Measurements from ENCODE around the gene ASIC3. TPM values are rescaled to one million over a fixed set of nuclear protein-coding genes. Genes with fewer than 3 reads are reported as not detected.

ASIC3 gene
- total RNA-seq (2022; extraction: Qiagen RNA extraction): 5.1 to 9.9 TPM (median 8.9 TPM) in 5 replicates

DNA sequence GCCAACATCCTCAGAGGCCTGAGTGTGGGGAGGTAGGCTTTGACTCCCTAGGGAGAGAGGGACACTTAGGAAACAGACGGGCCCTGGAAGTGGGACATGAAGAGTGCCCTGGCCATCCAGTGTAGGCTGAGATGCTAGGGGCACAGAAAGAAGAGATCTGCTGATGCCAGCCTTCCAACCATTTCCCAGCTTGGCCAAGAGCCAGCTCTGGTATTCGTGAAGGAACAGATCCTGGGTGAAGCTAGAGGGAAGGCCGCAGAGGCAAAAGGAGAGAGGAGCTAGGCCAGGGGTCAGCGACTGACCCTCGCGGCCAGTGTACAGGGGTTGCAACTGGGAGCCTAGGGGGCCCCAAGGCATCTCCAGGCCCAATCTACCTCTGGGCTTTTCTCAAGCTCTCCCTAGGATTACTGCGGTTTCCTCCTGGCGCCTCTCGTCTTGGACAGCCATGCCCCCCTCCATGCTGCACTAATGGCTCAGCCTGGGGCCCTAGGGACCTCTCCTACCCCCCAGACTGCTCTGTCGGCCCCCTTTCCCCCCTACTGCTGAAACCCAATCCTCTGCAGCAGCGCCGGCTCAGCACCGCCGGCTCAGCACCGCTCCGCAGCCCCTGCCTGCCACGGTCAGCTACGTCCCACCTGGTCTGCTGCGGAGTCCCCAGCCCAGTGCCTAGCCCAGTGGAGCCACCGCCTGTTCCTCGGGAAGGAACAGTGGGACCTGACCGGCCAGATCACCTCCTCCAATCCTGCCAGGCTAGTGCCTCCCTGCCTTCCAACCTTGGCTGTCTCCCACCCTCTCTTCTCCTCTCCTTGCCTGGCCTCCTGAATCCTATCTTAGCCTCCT is at the start of gene ASIC3:
TSS of gene ASIC3 (plus strand) at position 556 of the 840 bp plus-strand sequence. CDS start 355 bp downstream, outside the sequence.

GRCh38 chr7:151024435-151025056 is 23.8 kb upstream of the ASIC3 start, which contains the start of gene ATG9B:
Gene ATG9B (minus strand): TSS chr7:151024494. CDS start chr7:151024423, 71 bp downstream.

DNA sequence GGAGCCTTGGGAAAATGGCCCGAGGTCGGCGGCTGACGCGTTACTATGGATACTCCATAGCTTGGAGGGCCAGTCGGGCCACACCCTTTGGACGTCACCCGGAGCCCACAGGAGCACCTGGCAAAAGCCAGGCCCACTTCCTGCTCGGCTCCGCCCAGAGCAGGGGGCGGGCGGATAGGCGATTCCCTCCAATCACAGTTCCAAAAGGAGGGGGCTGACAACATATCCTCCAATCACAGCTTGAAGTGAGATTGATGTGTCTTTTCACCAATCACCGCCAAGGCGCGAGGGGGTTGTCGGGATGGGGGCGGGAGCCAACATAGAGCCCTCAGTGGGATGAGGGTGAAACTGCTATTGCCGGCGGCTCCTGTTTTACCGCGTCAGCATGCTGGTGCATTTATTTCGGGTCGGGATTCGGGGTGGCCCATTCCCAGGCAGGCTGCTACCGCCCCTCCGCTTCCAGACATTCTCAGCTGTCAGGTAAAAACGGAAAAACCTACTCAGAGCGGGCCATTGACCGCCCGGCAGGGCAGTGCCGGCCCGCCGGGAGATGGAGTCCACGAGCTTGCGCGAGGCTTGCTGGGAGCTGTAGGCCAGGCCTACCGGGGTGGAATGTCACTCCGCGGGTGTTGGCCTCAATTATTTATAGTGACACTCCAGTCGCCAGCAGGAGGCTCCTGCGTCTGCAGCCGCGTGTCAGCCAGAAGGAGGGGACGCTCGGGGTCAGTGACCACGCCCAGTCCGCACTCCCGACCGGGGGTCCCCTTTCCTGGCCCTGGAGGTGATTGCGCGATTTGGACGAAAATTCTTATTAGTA is 20.0 kb upstream of the ASIC3 start, which contains the start of gene ABCB8:
TSS of gene ABCB8 (plus strand) at position 320 of the 817 bp plus-strand sequence. CDS start at position 386, 66 bp downstream.

DNA sequence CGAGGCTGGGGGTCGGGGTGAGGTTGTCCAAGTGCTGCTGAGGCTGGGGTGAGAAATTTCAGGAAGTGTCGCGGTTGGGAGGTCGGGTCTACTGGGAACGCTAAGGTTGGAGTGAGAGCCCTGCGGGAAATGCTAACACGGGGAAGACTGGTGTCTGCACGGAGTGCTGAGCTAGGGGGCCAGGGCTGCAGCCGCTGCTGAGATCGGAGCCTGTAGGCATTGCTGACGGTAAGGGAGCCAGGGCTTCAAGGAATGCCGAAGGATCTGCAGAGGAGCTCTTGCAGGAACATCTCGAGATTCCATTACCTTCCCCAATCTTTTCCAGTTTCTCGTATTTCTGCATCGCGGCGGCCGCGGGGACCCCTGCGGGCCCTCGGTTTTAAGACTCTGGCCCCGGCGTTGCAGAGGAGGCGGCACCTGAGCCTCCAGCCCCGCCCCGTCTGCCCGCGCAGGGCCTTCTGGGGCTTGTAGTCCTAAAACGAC is 9.2 kb downstream of the ASIC3 start, which contains the start of gene CDK5:
TSS of gene CDK5 (minus strand) at position 392 of the 483 bp plus-strand sequence. CDS start at position 343, 49 bp downstream.

GRCh38 chr7:151059367-151060112 is 11.2 kb downstream of the ASIC3 start, which contains the start of gene SLC4A2:
Gene SLC4A2 (plus strand): TSS chr7:151059589. CDS start chr7:151061988, 2,399 bp downstream.

GRCh38 chr7:151080522-151081169 is 32.3 kb downstream of the ASIC3 start, which contains the start of gene FASTK:
Gene FASTK (minus strand): TSS chr7:151080809. CDS start chr7:151080766, 43 bp downstream.

GRCh38 chr7:151083071-151083823 is 34.9 kb downstream of the ASIC3 start, which contains the start of gene TMUB1:
Gene TMUB1 (minus strand): TSS chr7:151083493. CDS start chr7:151082563, 930 bp downstream.

DNA sequence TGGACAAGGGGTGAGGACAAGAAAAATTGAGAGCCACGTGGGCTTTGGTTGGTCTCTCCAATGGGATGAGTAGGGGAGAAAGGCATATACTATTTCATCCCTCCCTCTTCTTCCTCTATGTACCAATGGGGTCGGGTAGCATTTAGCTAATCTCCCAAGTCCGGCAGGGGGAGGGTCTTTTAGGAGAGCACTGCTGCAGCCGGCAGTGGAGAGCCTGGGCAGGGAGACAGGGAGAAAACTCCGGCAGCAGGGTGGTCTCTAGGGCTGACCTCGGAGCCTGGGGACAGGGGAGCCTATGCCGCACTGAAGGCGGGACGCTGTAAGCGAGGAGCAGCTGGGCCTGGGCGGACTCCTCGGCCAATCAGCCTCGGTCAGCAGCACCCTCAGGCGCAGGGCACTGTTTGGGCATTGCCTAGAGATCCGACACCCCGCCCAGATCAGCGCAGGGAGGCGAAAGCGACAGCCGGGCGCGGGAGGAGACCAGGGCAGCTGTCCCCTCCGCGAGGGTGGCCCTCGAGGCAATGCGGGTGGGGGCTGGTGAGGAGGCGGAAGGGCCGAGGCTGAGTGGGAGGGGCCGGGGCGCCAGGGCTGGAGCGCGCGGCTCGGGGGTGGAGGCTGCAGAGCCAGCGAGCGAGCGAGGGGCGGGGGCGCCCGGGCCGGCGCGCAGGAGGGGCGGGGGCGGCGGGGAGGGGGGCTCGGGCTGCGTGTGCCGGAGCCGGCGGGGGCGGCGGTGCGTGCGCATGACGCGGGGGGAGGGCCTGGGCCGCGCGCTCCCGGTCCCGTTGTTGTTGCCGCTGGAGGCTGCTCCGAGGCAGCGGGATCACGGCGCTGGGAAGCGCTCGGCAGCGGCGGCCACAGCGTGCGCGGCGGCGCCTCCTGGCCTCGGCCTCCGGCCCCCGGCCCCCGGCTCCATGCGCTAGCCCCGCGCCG is 37.6 kb downstream of the ASIC3 start, which contains the start of gene AGAP3:
TSS of gene AGAP3 (plus strand) at position 785 of the 930 bp plus-strand sequence. CDS start 267 bp downstream, outside the sequence.

Other genes with a start within 250 kb of the ASIC3 start
- 0.06 to 0.17 TPM (median 0.14 TPM) in 3 of 5 replicates, not detected in the others for gene TMEM176B, start 248.2 kb upstream of the ASIC3 start, total RNA-seq (2022; extraction: Qiagen RNA extraction)
- gene TMEM176A, start 247.8 kb upstream of the ASIC3 start, total RNA-seq (2022; extraction: Qiagen RNA extraction): 0.16 TPM in 1 of 5 replicates, not detected in the others
- 0.02 to 0.07 TPM (median 0.05 TPM) in 4 of 5 replicates, not detected in the other for gene AOC1, start 196.0 kb upstream of the ASIC3 start, total RNA-seq (2022; extraction: Qiagen RNA extraction)
- gene KCNH2, start 70.2 kb upstream of the ASIC3 start, total RNA-seq (2022; extraction: Qiagen RNA extraction): 4.0 to 5.9 TPM (median 5.4 TPM) in 5 replicates
- 0.30 to 0.69 TPM (median 0.58 TPM) in 5 replicates for gene NOS3, start 57.5 kb upstream of the ASIC3 start, total RNA-seq (2022; extraction: Qiagen RNA extraction)
- 0.28 to 0.88 TPM (median 0.71 TPM) in 5 replicates for gene ATG9B, start 24.0 kb upstream of the ASIC3 start, total RNA-seq (2022; extraction: Qiagen RNA extraction)
- 36.9 to 51.7 TPM (median 49.2 TPM) in 5 replicates for gene ABCB8, start 20.1 kb upstream of the ASIC3 start, total RNA-seq (2022; extraction: Qiagen RNA extraction)
- gene CDK5, start 9.4 kb downstream of the ASIC3 start, total RNA-seq (2022; extraction: Qiagen RNA extraction): 29.4 to 32.4 TPM (median 30.5 TPM) in 5 replicates
- gene SLC4A2, start 11.1 kb downstream of the ASIC3 start, total RNA-seq (2022; extraction: Qiagen RNA extraction): 168 to 269 TPM (median 251 TPM) in 5 replicates
- gene FASTK, start 32.3 kb downstream of the ASIC3 start, total RNA-seq (2022; extraction: Qiagen RNA extraction): 54.6 to 80.1 TPM (median 75.3 TPM) in 5 replicates
- gene TMUB1, start 35.0 kb downstream of the ASIC3 start, total RNA-seq (2022; extraction: Qiagen RNA extraction): 36.0 to 59.2 TPM (median 58.8 TPM) in 5 replicates
- 46.2 to 59.5 TPM (median 59.1 TPM) in 5 replicates for gene AGAP3, start 37.9 kb downstream of the ASIC3 start, total RNA-seq (2022; extraction: Qiagen RNA extraction)
- gene GBX1, start 119.2 kb downstream of the ASIC3 start, total RNA-seq (2022; extraction: Qiagen RNA extraction): 0.09 TPM in 1 of 5 replicates, not detected in the others
- not detected in 5 replicates for gene ASB10, start 138.7 kb downstream of the ASIC3 start, total RNA-seq (2022; extraction: Qiagen RNA extraction)
- gene H2BK1, start 162.0 kb downstream of the ASIC3 start, total RNA-seq (2022; extraction: Qiagen RNA extraction): not detected in 5 replicates
- 59.8 to 64.2 TPM (median 62.4 TPM) in 5 replicates for gene ABCF2, start 178.7 kb downstream of the ASIC3 start, total RNA-seq (2022; extraction: Qiagen RNA extraction)
- 38.8 to 44.8 TPM (median 43.5 TPM) in 5 replicates for gene CHPF2, start 184.0 kb downstream of the ASIC3 start, total RNA-seq (2022; extraction: Qiagen RNA extraction)
- gene SMARCD3, start 200.2 kb downstream of the ASIC3 start, total RNA-seq (2022; extraction: Qiagen RNA extraction): 7.8 to 9.7 TPM (median 9.3 TPM) in 5 replicates

All from A549 treated with AZD2906 at 1 μM for 4 hours (cell line).